HAP-1 (cell line): ENCODE data around the gene ETNPPL.

Source experiments
- DNase-seq, 2 experiments: peaks; one replicate each; pipeline ENCODE4 v3.0.0-alpha.2; 2016 to 2020; ENCODE audit warnings: low spot score in 2 of 2
- H3K27me3 ChIP-seq: fragments of 250-450 bp; sonication (Bioruptor Pico); 2 replicates; pipeline ENCODE4 v1.5.1; 2020; ENCODE audit warnings: low read depth, mild to moderate bottlenecking, moderate library complexity
- H3K36me3 ChIP-seq: fragments of 250-450 bp; sonication (Bioruptor Pico); replicated peaks from 2 replicates; pipeline ENCODE4 v1.5.1; 2020; ENCODE audit warnings: mild to moderate bottlenecking
- H3K4me1 ChIP-seq: fragments of 250-450 bp; sonication (Bioruptor Pico); 2 replicates; pipeline ENCODE4 v1.5.1; 2020; ENCODE audit warnings: mild to moderate bottlenecking
- H3K4me3 ChIP-seq: fragments of 250-450 bp; sonication (Bioruptor Pico); 2 replicates; pipeline ENCODE4 v1.5.1; 2020; ENCODE audit warnings: mild to moderate bottlenecking, moderate library complexity
- H3K9me3 ChIP-seq: fragments of 250-450 bp; sonication (Bioruptor Pico); 2 replicates; pipeline ENCODE4 v1.5.1; 2020; ENCODE audit warnings: mild to moderate bottlenecking, moderate library complexity
- in situ Hi-C: fragments of 300-500 bp; cut with MboI; formaldehyde crosslinking; loops from 3 replicates; pipeline ENCODE4 v1.14.3; 2020; ENCODE audit warnings: low sequenced_read_pairs, inconsistent platforms, mixed read lengths

ETNPPL gene

DNA sequence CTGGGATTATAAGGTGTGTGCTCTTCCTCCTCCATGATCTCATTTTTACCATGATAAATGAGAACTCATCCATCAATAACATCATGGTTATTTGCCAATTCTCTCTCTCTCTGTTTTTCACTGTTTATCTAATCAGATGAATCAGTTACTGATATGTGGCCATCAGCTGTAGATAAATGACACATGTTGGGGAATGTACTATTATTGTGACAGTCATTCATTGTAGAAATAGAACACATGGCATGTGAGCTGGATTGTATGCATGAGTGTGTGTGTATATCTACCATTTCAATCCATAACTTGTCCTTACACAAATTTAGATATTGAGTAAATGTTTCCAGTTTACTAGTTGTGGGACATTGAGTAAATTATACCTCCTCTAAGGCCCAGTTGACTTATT is 59.5 kb downstream of the ETNPPL start:
- in situ Hi-C loops = no loop called here
- no peak for DNase-seq
- H3K27me3 ChIP-seq = no peaks in the 10 kb centered on the region
- H3K36me3 ChIP-seq = no peaks in the 10 kb centered on the region
- H3K4me1 ChIP-seq = no peaks in the 10 kb centered on the region
- H3K4me3 ChIP-seq = no peak overlapping the region
- no peaks in the 10 kb centered on the region for H3K9me3 ChIP-seq

DNA sequence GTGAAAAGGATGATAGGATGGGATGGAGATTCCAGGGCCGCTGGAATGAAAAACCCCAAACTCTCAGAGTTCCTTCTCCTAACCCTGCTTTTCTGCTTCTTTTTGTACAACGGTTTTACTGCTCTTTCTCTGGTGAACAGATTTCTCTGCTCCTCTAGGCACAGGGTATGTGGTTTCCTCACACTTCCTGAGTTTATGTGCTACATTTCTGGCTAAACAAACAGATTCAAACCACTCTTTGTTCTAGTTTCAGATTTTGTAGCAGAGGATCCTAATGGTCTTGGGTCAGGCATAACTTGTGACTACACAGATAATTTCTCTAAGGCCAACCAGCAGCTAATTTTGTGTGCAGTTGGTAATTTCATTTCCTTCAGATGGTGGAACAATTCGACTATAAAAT is 59.9 kb downstream of the ETNPPL start:
- Histone ChIP-seq H3K36me3 (no peaks in the 10 kb centered on the region), H3K4me1 (no peaks in the 10 kb centered on the region), H3K27me3 (no peaks in the 10 kb centered on the region), H3K4me3 (no peak overlapping the region), H3K9me3 (no peaks in the 10 kb centered on the region)
- no peak for DNase-seq
- in situ Hi-C loops = no loop called here

DNA sequence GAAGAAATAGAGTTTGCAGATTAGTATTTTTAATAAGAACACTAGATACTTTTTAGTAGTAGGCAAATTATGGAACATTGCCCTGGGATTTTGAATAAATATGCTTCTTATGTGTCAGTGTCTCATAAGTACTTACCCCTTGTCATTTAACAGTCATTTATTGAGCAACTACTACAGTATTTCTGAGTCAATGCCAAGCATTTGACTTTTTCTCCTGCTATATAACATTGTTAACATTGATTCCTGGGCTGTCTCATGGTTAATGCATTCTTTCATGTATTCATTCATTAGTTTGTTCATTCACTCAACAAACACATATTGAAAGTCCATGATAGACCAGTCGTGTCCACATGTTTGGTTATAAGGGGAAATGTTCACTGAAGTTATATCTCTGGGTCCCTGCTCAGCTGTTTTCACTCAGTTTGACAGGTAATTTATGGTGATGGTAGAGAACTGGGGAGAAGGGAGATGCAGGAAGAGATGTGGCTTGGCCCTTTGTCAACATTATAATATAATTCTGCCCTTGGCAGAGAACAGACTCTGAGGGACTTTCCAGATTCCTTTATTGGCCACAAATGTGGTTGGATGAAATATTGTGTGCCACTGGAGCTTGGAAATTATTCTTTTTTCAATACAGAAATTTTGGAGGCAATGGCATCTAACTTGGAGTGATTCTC is 62.6 kb downstream of the ETNPPL start:
- Histone ChIP-seq H3K27me3 (no peaks in the 10 kb centered on the region), H3K4me1 (peaks cover 2% of the 10 kb centered on the region; the same call in 1 of the 2 replicates), H3K36me3 (no peaks in the 10 kb centered on the region), H3K9me3 (no peaks in the 10 kb centered on the region), H3K4me3 (no peak overlapping the region)
- in situ Hi-C loops = no loop called here
- DNase-seq = no peak

DNA sequence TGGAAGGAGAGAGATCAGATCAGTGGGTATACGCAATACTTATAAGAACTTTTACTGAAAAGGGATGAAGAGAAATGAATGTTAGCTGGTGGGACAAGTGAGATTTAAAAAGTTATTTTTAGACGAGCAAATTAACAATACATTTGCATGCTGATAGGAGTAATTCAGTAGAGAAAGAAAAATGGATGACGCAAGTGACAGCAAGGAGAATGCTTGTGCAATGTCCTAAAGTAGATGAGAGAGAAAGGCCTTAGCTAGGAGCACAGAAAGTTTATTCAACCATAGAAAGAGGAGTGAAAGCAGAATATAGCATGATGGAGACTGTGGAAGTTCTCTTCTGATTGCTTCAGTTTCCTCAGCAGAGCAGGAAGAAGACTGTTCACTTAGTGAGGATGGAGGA is 66.7 kb downstream of the ETNPPL start:
- Histone ChIP-seq H3K4me3 (no peak overlapping the region), H3K27me3 (no peaks in the 10 kb centered on the region), H3K36me3 (no peaks in the 10 kb centered on the region), H3K9me3 (no peaks in the 10 kb centered on the region), H3K4me1 (peaks cover 2% of the 10 kb centered on the region; the same call in 1 of the 2 replicates)
- no peak for DNase-seq
- in situ Hi-C loops = no loop called here

GRCh38 chr4:108695062-108695461 is 67.8 kb downstream of the ETNPPL start:
- no peak overlapping the region for H3K4me3 ChIP-seq
- H3K4me1 ChIP-seq = peaks cover 2% of the 10 kb centered on the region; the same call in 1 of the 2 replicates
- no peaks in the 10 kb centered on the region for H3K27me3 ChIP-seq
- in situ Hi-C loops = no loop called here
- no peaks in the 10 kb centered on the region for H3K36me3 ChIP-seq
- H3K9me3 ChIP-seq = no peaks in the 10 kb centered on the region
- DNase-seq = no peak

GRCh38 chr4:108694423-108694822 is 68.4 kb downstream of the ETNPPL start:
- H3K9me3 ChIP-seq = no peaks in the 10 kb centered on the region
- H3K36me3 ChIP-seq = no peaks in the 10 kb centered on the region
- H3K4me3 ChIP-seq = no peak overlapping the region
- DNase-seq = no peak
- peaks cover 2% of the 10 kb centered on the region; the same call in 1 of the 2 replicates for H3K4me1 ChIP-seq
- in situ Hi-C loops = no loop called here
- H3K27me3 ChIP-seq = no peaks in the 10 kb centered on the region

DNA sequence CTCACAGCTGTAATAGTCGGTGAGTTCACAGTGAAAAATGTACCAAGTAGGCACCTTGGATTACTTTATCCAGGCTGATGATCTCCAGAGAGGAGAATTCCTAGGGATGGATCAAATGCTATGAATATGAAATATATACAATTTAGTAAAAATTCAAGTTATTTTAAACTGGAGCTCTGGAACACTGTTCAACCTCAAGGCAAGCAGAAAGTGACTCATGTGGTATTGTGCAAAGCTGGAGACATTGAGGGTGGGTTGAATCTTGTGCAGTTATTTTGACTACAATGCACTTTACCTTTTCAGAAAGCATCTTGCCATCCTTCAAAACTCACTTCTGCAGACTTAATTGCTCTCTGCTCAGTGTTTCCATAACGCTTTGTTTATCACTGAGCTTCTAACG is 69.0 kb downstream of the ETNPPL start:
- in situ Hi-C loops = no loop called here
- no peak for DNase-seq
- H3K4me3 ChIP-seq = no peak overlapping the region

DNA sequence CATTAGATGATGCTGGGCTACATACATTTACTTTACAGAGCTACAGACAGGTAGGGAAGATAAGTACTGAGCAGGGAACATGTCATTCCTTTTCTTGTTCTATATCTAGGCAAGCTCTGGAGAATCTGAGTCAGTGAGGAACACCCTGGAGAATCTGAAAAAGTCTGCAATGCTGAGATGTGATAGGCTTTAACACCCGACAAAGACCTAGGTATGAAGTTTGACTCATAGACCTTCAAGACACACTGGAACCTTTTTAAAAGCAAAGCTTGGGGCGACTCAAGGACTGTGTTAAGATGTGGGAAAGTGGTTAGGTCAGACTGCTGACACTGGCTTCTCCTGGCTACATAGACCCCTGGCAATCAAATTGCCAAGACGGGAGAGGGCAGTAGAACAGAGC is 69.6 kb downstream of the ETNPPL start:
- H3K4me3 ChIP-seq = no peak overlapping the region
- H3K27me3 ChIP-seq = no peaks in the 10 kb centered on the region
- H3K36me3 ChIP-seq = no peaks in the 10 kb centered on the region
- H3K9me3 ChIP-seq = no peaks in the 10 kb centered on the region
- no peak for DNase-seq
- in situ Hi-C loops = no loop called here
- H3K4me1 ChIP-seq = peaks cover 2% of the 10 kb centered on the region; the same call in 1 of the 2 replicates

More for the DNA sequence above, 69.0 kb downstream of the ETNPPL start:
- Histone ChIP-seq H3K27me3 (no peaks in the 10 kb centered on the region), H3K36me3 (no peaks in the 10 kb centered on the region), H3K9me3 (no peaks in the 10 kb centered on the region), H3K4me1 (peaks cover 2% of the 10 kb centered on the region; the same call in 1 of the 2 replicates)
